H9 (cell line): ENCODE data around the gene KIAA1143. TPM values are rescaled to one million over a fixed set of nuclear protein-coding genes. Genes with fewer than 3 reads are reported as not detected.

Experiments used
- DNase-seq: peaks from one replicate; pipeline ENCODE4 v3.0.0-alpha.2; 2017
- H2AFZ ChIP-seq: one replicate; pipeline ENCODE4 v1.6.1; 2013; ENCODE audit warnings: mild to moderate bottlenecking, low read length, control low read depth, moderate library complexity
- H2AK5ac ChIP-seq: 2 replicates; pipeline ENCODE4 v1.6.1; 2013; ENCODE audit warnings: low read length, control low read depth, mixed read lengths; ENCODE audit not compliant: insufficient read length
- H2BK120ac ChIP-seq: one replicate; pipeline ENCODE4 v1.6.1; 2013; ENCODE audit warnings: low read depth, mild to moderate bottlenecking, low read length, control low read depth, inconsistent platforms; ENCODE audit not compliant: poor library complexity, severe bottlenecking
- H2BK12ac ChIP-seq: 2 replicates; pipeline ENCODE4 v1.6.1; 2013; ENCODE audit warnings: low read length, control low read depth, mixed read lengths, low read depth; ENCODE audit not compliant: insufficient read length
- H2BK15ac ChIP-seq: 2 replicates; pipeline ENCODE4 v1.6.1; 2013; ENCODE audit warnings: low read depth, low read length, control low read depth
- H2BK20ac ChIP-seq: one replicate; pipeline ENCODE4 v1.6.1; 2013; ENCODE audit warnings: low read depth, mild to moderate bottlenecking, low read length, control low read depth, inconsistent platforms; ENCODE audit not compliant: poor library complexity, severe bottlenecking
- H2BK5ac ChIP-seq: 2 replicates; pipeline ENCODE4 v1.6.1; 2013; ENCODE audit warnings: low read length, control low read depth, mixed read lengths; ENCODE audit not compliant: insufficient read length
- H3K14ac ChIP-seq: 2 replicates; pipeline ENCODE4 v1.6.1; 2013; ENCODE audit warnings: low read length, control low read depth; ENCODE audit not compliant: insufficient read depth
- H3K18ac ChIP-seq: 2 replicates; pipeline ENCODE4 v1.6.1; 2013; ENCODE audit warnings: low read depth, mild to moderate bottlenecking, mixed read lengths, low read length, control low read depth; ENCODE audit not compliant: insufficient read length
- H3K23ac ChIP-seq: 2 replicates; pipeline ENCODE4 v1.6.1; 2013; ENCODE audit warnings: low read length, control low read depth, mixed read lengths, low read depth; ENCODE audit not compliant: insufficient read length
- H3K23me2 ChIP-seq: 2 replicates; pipeline ENCODE4 v1.6.1; 2013; ENCODE audit warnings: low read depth, mild to moderate bottlenecking, mixed read lengths, low read length, control low read depth; ENCODE audit not compliant: insufficient read length, poor library complexity, severe bottlenecking
- H3K27ac ChIP-seq: 2 replicates; pipeline ENCODE4 v1.5.1; 2013; ENCODE audit warnings: low read length, control low read depth, mixed read lengths, low read depth; ENCODE audit not compliant: insufficient read length
- H3K27me3 ChIP-seq: 2 replicates; pipeline ENCODE4 v1.6.1; 2013; ENCODE audit warnings: low read length, control low read depth, inconsistent platforms; ENCODE audit not compliant: insufficient read depth
- H3K4ac ChIP-seq: 2 replicates; pipeline ENCODE4 v1.6.1; 2013; ENCODE audit warnings: low read depth, mild to moderate bottlenecking, control low read depth, inconsistent platforms, low read length, moderate library complexity
- H3K4me1 ChIP-seq: 2 replicates; pipeline ENCODE4 v1.6.1; 2013; ENCODE audit warnings: low read length, control low read depth, inconsistent platforms; ENCODE audit not compliant: insufficient read depth
- H3K4me2 ChIP-seq: 2 replicates; pipeline ENCODE4 v1.6.1; 2013; ENCODE audit warnings: low read length, control low read depth, mixed read lengths; ENCODE audit not compliant: insufficient read length, insufficient read depth
- H3K56ac ChIP-seq: 2 replicates; pipeline ENCODE4 v1.6.1; 2013; ENCODE audit warnings: low read depth, mild to moderate bottlenecking, mixed read lengths, low read length, control low read depth; ENCODE audit not compliant: insufficient read length
- H3K79me1 ChIP-seq: 2 replicates; pipeline ENCODE4 v1.6.1; 2013; ENCODE audit warnings: low read depth, mild to moderate bottlenecking, moderate library complexity, low read length, control low read depth, inconsistent platforms; ENCODE audit not compliant: insufficient read depth, poor library complexity, severe bottlenecking
- H3K79me2 ChIP-seq: 2 replicates; pipeline ENCODE4 v1.6.1; 2013; ENCODE audit warnings: low read length, control low read depth, inconsistent platforms; ENCODE audit not compliant: insufficient read depth
- H3K9ac ChIP-seq: 2 replicates; pipeline ENCODE4 v1.6.1; 2013; ENCODE audit warnings: low read length, control low read depth, mixed read lengths; ENCODE audit not compliant: insufficient read length; ENCODE audit errors: extremely low read depth
- H3K9me3 ChIP-seq: one replicate; pipeline ENCODE4 v1.6.1; 2013; ENCODE audit warnings: low read depth, low read length, inconsistent platforms; ENCODE audit not compliant: control insufficient read depth
- H3T11ph ChIP-seq: one replicate; pipeline ENCODE4 v1.6.1; 2013; ENCODE audit warnings: mild to moderate bottlenecking, low read length, control low read depth, inconsistent platforms
- H4K20me1 ChIP-seq: one replicate; pipeline ENCODE4 v1.6.1; 2013; ENCODE audit not compliant: control insufficient read depth, insufficient read length, insufficient read depth
- H4K5ac ChIP-seq: 2 replicates; pipeline ENCODE4 v1.6.1; 2013; ENCODE audit warnings: low read depth, mild to moderate bottlenecking, mixed read lengths, low read length, control low read depth; ENCODE audit not compliant: insufficient read length
- H4K8ac ChIP-seq: replicated peaks from 2 replicates; pipeline ENCODE4 v1.6.1; 2013; ENCODE audit warnings: low read length, control low read depth, mixed read lengths, low read depth; ENCODE audit not compliant: insufficient read length
- H4K91ac ChIP-seq: 2 replicates; pipeline ENCODE4 v1.6.1; 2013; ENCODE audit warnings: low read depth, mild to moderate bottlenecking, moderate library complexity, mixed read lengths, low read length, control low read depth; ENCODE audit not compliant: insufficient read length
- H3K27ac Mint-ChIP-seq, 3 experiments: 2 replicates in 2 of 3; 3 replicates in 1 of 3; pipeline ENCODE4 v1.8.0; 2020 to 2021; ENCODE audit warnings: mixed read lengths in 3 of 3, mild to moderate bottlenecking in 1 of 3, moderate library complexity in 1 of 3
- H3K27me3 Mint-ChIP-seq: 2 replicates; pipeline ENCODE4 v1.8.0; 2021; ENCODE audit warnings: low read depth, mild to moderate bottlenecking, moderate library complexity, mixed read lengths
- H3K36me3 Mint-ChIP-seq, 3 experiments: 2 replicates in 2 of 3; 3 replicates in 1 of 3; pipeline ENCODE4 v1.8.0; 2020 to 2021; ENCODE audit warnings: low read depth in 3 of 3, mixed read lengths in 3 of 3; ENCODE audit not compliant: insufficient read depth in 1 of 3
- H3K4me1 Mint-ChIP-seq, 2 experiments: 2 replicates each; pipeline ENCODE4 v1.8.0; 2020; ENCODE audit warnings: mixed read lengths in 2 of 2
- H3K4me3 Mint-ChIP-seq, 2 experiments: 2 replicates in 1 of 2; 3 replicates in 1 of 2; pipeline ENCODE4 v1.8.0; 2020 to 2021; ENCODE audit warnings: mild to moderate bottlenecking in 2 of 2, mixed read lengths in 2 of 2, moderate library complexity in 1 of 2
- H3K9me3 Mint-ChIP-seq, 2 experiments: 2 replicates in 1 of 2; 3 replicates in 1 of 2; pipeline ENCODE4 v1.8.0; 2020; ENCODE audit warnings: mild to moderate bottlenecking in 2 of 2, mixed read lengths in 2 of 2, moderate library complexity in 1 of 2
- WGBS: extraction: QIAGEN DNeasy Blood & Tissue Kit; methylation state at CpG from one replicate; pipeline ENCODE4 v1.1.7; 2013; ENCODE audit warnings: missing lambda C conversion rate, low lambda C conversion rate, mixed read lengths; ENCODE audit not compliant: insufficient read length; ENCODE audit errors: extremely low coverage; 5-methylcytosine and 5-hydroxymethylcytosine counted together
- total RNA-seq: library from RNA; stranded (reverse); gene quantifications from 2 replicates; pipeline ENCODE4 v1.2.1, GENCODE V29; 2021
- TF ChIP-seq, protein P1 (sequence below): fragments of 200-600 bp; sonication (generic); conservative IDR thresholded peaks from 3 replicates; pipeline ENCODE4 v1.8.0; 2021; ENCODE audit warnings: antibody characterized with exemption, mild to moderate bottlenecking

Gene KIAA1143
- total RNA-seq, 1 experiment from 2014 or later = 47.0 TPM

DNA sequence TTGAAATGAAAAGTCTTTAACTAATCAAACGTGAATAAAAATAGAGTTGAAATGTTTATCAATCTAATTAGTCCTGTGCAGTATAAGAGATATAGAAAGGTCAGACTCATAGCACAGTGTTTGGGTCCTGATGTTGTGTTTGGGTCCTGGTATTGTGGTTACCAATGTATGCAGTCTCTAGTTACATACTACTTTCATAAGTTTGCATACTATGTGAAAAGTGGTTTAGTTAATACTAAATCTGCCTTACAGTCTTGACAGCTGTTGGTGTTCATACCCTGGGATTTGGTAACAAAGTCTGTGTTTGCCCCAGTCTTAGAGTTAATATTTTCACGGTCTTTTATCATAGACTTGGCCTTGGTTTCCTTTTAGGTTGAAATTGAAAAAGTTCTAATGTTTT lies 41.9 kb upstream of the KIAA1143 start:
- H2BK120ac ChIP-seq = no peak overlapping the region
- no peak overlapping the region for H4K8ac ChIP-seq
- H3K4me1 ChIP-seq = no peaks in the 10 kb centered on the region
- no peak overlapping the region for H3K56ac ChIP-seq
- no peaks in the 10 kb centered on the region for H3K4me1 Mint-ChIP-seq
- H3K9ac ChIP-seq = no peak overlapping the region
- H3K18ac ChIP-seq = no peak overlapping the region
- H3K9me3 Mint-ChIP-seq = no peaks in the 10 kb centered on the region
- H3K79me1 ChIP-seq = no peaks in the 10 kb centered on the region
- H2BK15ac ChIP-seq = no peak overlapping the region
- no CpG with 5 or more reads among the region's 2 CpGs for WGBS
- H3T11ph ChIP-seq = no peak overlapping the region
- H3K4me3 Mint-ChIP-seq = no peak overlapping the region
- H3K27ac Mint-ChIP-seq = no peak overlapping the region
- H3K23ac ChIP-seq = no peak overlapping the region
- no peak overlapping the region for H4K5ac ChIP-seq
- H3K14ac ChIP-seq = no peak overlapping the region
- no peak overlapping the region for H3K4ac ChIP-seq
- no peaks in the 10 kb centered on the region for H3K9me3 ChIP-seq
- H3K4me2 ChIP-seq = no peak overlapping the region
- TF ChIP-seq, protein P1, sequence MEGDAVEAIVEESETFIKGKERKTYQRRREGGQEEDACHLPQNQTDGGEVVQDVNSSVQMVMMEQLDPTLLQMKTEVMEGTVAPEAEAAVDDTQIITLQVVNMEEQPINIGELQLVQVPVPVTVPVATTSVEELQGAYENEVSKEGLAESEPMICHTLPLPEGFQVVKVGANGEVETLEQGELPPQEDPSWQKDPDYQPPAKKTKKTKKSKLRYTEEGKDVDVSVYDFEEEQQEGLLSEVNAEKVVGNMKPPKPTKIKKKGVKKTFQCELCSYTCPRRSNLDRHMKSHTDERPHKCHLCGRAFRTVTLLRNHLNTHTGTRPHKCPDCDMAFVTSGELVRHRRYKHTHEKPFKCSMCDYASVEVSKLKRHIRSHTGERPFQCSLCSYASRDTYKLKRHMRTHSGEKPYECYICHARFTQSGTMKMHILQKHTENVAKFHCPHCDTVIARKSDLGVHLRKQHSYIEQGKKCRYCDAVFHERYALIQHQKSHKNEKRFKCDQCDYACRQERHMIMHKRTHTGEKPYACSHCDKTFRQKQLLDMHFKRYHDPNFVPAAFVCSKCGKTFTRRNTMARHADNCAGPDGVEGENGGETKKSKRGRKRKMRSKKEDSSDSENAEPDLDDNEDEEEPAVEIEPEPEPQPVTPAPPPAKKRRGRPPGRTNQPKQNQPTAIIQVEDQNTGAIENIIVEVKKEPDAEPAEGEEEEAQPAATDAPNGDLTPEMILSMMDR = no peak
- no peak overlapping the region for H2BK5ac ChIP-seq
- no peak overlapping the region for H2BK20ac ChIP-seq
- no peaks in the 10 kb centered on the region for H3K23me2 ChIP-seq
- H4K91ac ChIP-seq = no peak overlapping the region
- no peak overlapping the region for H2BK12ac ChIP-seq
- no peaks in the 10 kb centered on the region for H3K27me3 Mint-ChIP-seq
- no peaks in the 10 kb centered on the region for H3K27me3 ChIP-seq
- no peak for DNase-seq
- no peak overlapping the region for H2AFZ ChIP-seq
- no peaks in the 10 kb centered on the region for H3K79me2 ChIP-seq
- no peaks in the 10 kb centered on the region for H4K20me1 ChIP-seq
- no peak overlapping the region for H2AK5ac ChIP-seq
- no peak overlapping the region for H3K27ac ChIP-seq
- H3K36me3 Mint-ChIP-seq = peaks cover 11 to 79% (median 57%) of the 10 kb centered on the region in 3 experiments; a peak in 6 of 7 replicates
